Endothelial cell of umbilical vein (primary cell): Measurements from ENCODE around the gene KBTBD4. TPM values are rescaled to one million over a fixed set of nuclear protein-coding genes. Genes with fewer than 3 reads are reported as not detected.

ENCODE experiments used
- BruUV-seq: library from RNA; stranded (reverse); fragments of 400-500 nt; replicated peaks from 2 replicates; lab custom pipeline; 2021; lab: Mats Ljungman, UMichigan
- CTCF ChIA-PET: fragments of 300-600, 350-600 bp; sonication (Branson Sonifier 250); formaldehyde crosslinking; loops from one replicate; lab custom pipeline; 2021; ENCODE audit warnings: antibody characterized with exemption, inconsistent platforms; lab: Charles Lee
- POLR2A ChIA-PET: fragments of 300-600, 350-600 bp; sonication (Branson Sonifier 250); formaldehyde crosslinking; loops from one replicate; lab custom pipeline; 2021; ENCODE audit warnings: antibody characterized with exemption, inconsistent platforms; lab: Charles Lee
- DNase-seq: peaks from one replicate; pipeline ENCODE4 v3.0.0-alpha.2; 2011; ENCODE audit warnings: low read depth, low spot score
- FAIRE-seq: peaks from 2 replicates; lab custom pipeline; 2011; peaks lifted over from hg19 to GRCh38; lab: Jason Lieb, UNC
- H2AFZ ChIP-seq: 2 replicates; pipeline ENCODE4 v1.6.0; 2012; ENCODE audit warnings: low read depth, low read length, control low read depth, inconsistent platforms
- H3K27ac ChIP-seq: 2 replicates; pipeline ENCODE4 v1.5.1; 2011; ENCODE audit warnings: low read depth, mild to moderate bottlenecking, control low read depth, low read length, moderate library complexity; ENCODE audit not compliant: insufficient read depth
- H3K27me3 ChIP-seq, 2 experiments: 2 replicates each; pipeline versions ENCODE4 v1.6.0 to v1.6.1; 2011; ENCODE audit warnings: low read length in 2 of 2, mixed read lengths in 1 of 2; ENCODE audit not compliant: control insufficient read depth in 2 of 2, insufficient read depth in 2 of 2
- H3K36me3 ChIP-seq, 2 experiments: 2 replicates in 1 of 2; 3 replicates in 1 of 2; pipeline ENCODE4 v1.5.1; 2011; ENCODE audit warnings: low read length in 2 of 2, mild to moderate bottlenecking in 1 of 2, moderate library complexity in 1 of 2; ENCODE audit not compliant: control insufficient read depth in 2 of 2, insufficient read depth in 2 of 2; ENCODE audit errors: extremely low read depth in 1 of 2
- H3K4me1 ChIP-seq: 3 replicates; pipeline ENCODE4 v1.5.1; 2011; ENCODE audit warnings: mild to moderate bottlenecking, low read length; ENCODE audit not compliant: control insufficient read depth, insufficient read depth; ENCODE audit errors: extremely low read depth
- H3K4me2 ChIP-seq: 2 replicates; pipeline ENCODE4 v1.6.1; 2011; ENCODE audit warnings: low read length, control low read depth, mixed read lengths; ENCODE audit not compliant: insufficient read depth
- H3K4me3 ChIP-seq, 3 experiments: fragments of 200-600 bp in 1 of 3; sonication (generic), shearing (Covaris generic) in 1 of 3; replicated peaks in 1 of 3; 2 replicates each; pipeline ENCODE4 v1.5.1; 2011 to 2016; ENCODE audit warnings: control low read depth in 3 of 3, low read length in 3 of 3, mild to moderate bottlenecking in 2 of 3, inconsistent platforms in 1 of 3, low read depth in 1 of 3, moderate library complexity in 1 of 3; ENCODE audit not compliant: insufficient read depth in 1 of 3
- H3K79me2 ChIP-seq: 2 replicates; pipeline ENCODE4 v1.6.0; 2012; ENCODE audit warnings: low read length, inconsistent platforms; ENCODE audit not compliant: control insufficient read depth, insufficient read depth
- H3K9ac ChIP-seq: replicated peaks from 2 replicates; pipeline ENCODE3; 2011; ENCODE audit warnings: low read length, control low read depth; ENCODE audit not compliant: insufficient read depth; ENCODE audit errors: extremely low read depth
- H3K9me1 ChIP-seq: replicated peaks from 3 replicates; pipeline ENCODE4 v1.6.0; 2011; ENCODE audit warnings: mild to moderate bottlenecking, low read length; ENCODE audit not compliant: control insufficient read depth, insufficient read depth; ENCODE audit errors: extremely low read depth
- H3K9me3 ChIP-seq: replicated peaks from 2 replicates; pipeline ENCODE4 v1.5.1; 2012; ENCODE audit warnings: low read length, inconsistent platforms; ENCODE audit not compliant: control insufficient read depth, insufficient read depth
- H4K20me1 ChIP-seq: replicated peaks from 2 replicates; pipeline ENCODE3; 2011; ENCODE audit warnings: mild to moderate bottlenecking, low read length; ENCODE audit not compliant: control insufficient read depth, insufficient read depth; ENCODE audit errors: extremely low read depth
- CTCF ChIP-seq, 2 donors: IDR thresholded peaks; 1 replicate in 1 of 2; 2 replicates in 1 of 2; pipeline ENCODE4 v1.5.1; 2011; ENCODE audit warnings: low read length in 2 of 2, mild to moderate bottlenecking in 2 of 2, moderate library complexity in 2 of 2, control low read depth in 1 of 2, inconsistent platforms in 1 of 2, low read depth in 1 of 2; ENCODE audit not compliant: insufficient read depth in 1 of 2; ENCODE audit errors: extremely low read depth in 1 of 2
- EZH2 ChIP-seq: IDR thresholded peaks from 2 replicates; pipeline ENCODE4 v1.6.1; 2012; ENCODE audit warnings: borderline replicate concordance, low read depth, mild to moderate bottlenecking, moderate library complexity, low read length, inconsistent platforms; ENCODE audit not compliant: severe bottlenecking
- FOS ChIP-seq: IDR thresholded peaks from 2 replicates; pipeline ENCODE4 v1.6.1; 2011; ENCODE audit warnings: mild to moderate bottlenecking, low read length, moderate library complexity, borderline replicate concordance; ENCODE audit not compliant: insufficient read depth
- GATA2 ChIP-seq: IDR thresholded peaks from 2 replicates; pipeline ENCODE4 v1.7.0; 2011; ENCODE audit warnings: low read depth, mild to moderate bottlenecking, moderate library complexity, mixed read lengths, low read length; ENCODE audit not compliant: insufficient read length, insufficient read depth
- JUN ChIP-seq: IDR thresholded peaks from 2 replicates; pipeline ENCODE4 v1.6.1; 2011; ENCODE audit warnings: borderline replicate concordance, low read depth; ENCODE audit not compliant: insufficient read length, insufficient read depth
- MAX ChIP-seq: IDR thresholded peaks from 2 replicates; pipeline ENCODE4 v1.6.1; 2011; ENCODE audit not compliant: insufficient read depth, insufficient read length
- MYC ChIP-seq: IDR thresholded peaks from one replicate; pipeline ENCODE4 v1.6.1; 2011; ENCODE audit warnings: mild to moderate bottlenecking, low read depth, low read length
- POLR2A ChIP-seq: IDR thresholded peaks from 2 replicates; pipeline ENCODE4 v1.6.1; 2012; ENCODE audit warnings: low read depth, mild to moderate bottlenecking, control low read depth, low read length
- POLR2AphosphoS5 ChIP-seq: IDR thresholded peaks from 2 replicates; pipeline ENCODE4 v1.6.1; 2012; ENCODE audit warnings: low read depth, mild to moderate bottlenecking, control low read depth, low read length, moderate library complexity; ENCODE audit not compliant: insufficient read depth
- dilution Hi-C: fragments of 300-500 bp; cut with MboI; formaldehyde crosslinking; loops from one replicate; pipeline ENCODE4 v1.15.0; 2019; ENCODE audit warnings: low sequenced_read_pairs; ENCODE audit not compliant: extremely low pct_ligation_motif_present
- intact Hi-C: fragments of 100-400 bp; cut with micrococcal nuclease; formaldehyde crosslinking; loops from one replicate; pipeline ENCODE4 v1.10.0; 2022
- polyA plus RNA-seq, 4 experiments: library from polyadenylated mRNA; depleted of rRNA in 3 of 4; stranded (reverse) in 3 of 4; unstranded in 1 of 4; fragments of >200 nt; gene quantifications; 2 replicates each; pipeline versions ENCODE4 v1.2.1 to v1.2.3, GENCODE V29; 2011 to 2012; ENCODE audit warnings: missing spikeins in 1 of 4
- total RNA-seq: library from RNA; stranded (reverse); gene quantifications from 2 replicates; pipeline ENCODE4 v1.2.3, GENCODE V29; 2021

Gene KBTBD4
- total and polyA plus RNA-seq, 2 donors (not counting 3 experiments of a cell fraction or from before 2014, with no cell fraction given): 16.3 to 23.2 TPM

- Histone ChIP-seq H3K9me3 (no peaks in the 10 kb centered on the region), H3K4me2 (no peak overlapping the region), H3K4me3 (no peak overlapping the region), H3K9ac (no peak overlapping the region), H3K27ac (no peak overlapping the region), H3K4me1 (peaks cover 10% of the 10 kb centered on the region), H3K36me3 (no peaks in the 10 kb centered on the region), H3K9me1 (no peaks in the 10 kb centered on the region), H3K79me2 (no peaks in the 10 kb centered on the region), H4K20me1 (no peaks in the 10 kb centered on the region), H3K27me3 (peaks cover 32 to 40% of the 10 kb centered on the region in 2 experiments), H2AFZ (no peak overlapping the region)
- intact Hi-C loops (no loop called here), dilution Hi-C loops (no loop called here)
- DNase-seq (no peak), FAIRE-seq (no peak)
- ChIA-PET CTCF (interaction anchor here (0.6 kb wide), 1 partner anchor 136 kb away, joined by 3 read pairs; no protein-coding TSS in a partner anchor), POLR2A (no interaction called here)
- TF ChIP-seq POLR2A (no peak), EZH2 (no peak), MYC (no peak), CTCF (IDR thresholded peaks at IDR 0.05; ENCODE audit: extremely low read depth in 1 of 2, insufficient read depth in 1 of 2, low read depth in 1 of 2, low read length in 2 of 2) (no peak), MAX (no peak), POLR2AphosphoS5 (no peak), GATA2 (no peak), JUN (no peak), FOS (no peak)
- no TSS peak for BruUV-seq
These were observed 14.2 kb upstream of the KBTBD4 start for GRCh38 chr11:47592970-47593369.
